Measurements from ENCODE around the gene FMNL2.

Gene FMNL2

GRCh38 chr2:152582081-152582480 lies 247.1 kb downstream of the FMNL2 start:
- DNase-seq (ENCODE audit: low read depth in 2 of 2), result no peak

DNA sequence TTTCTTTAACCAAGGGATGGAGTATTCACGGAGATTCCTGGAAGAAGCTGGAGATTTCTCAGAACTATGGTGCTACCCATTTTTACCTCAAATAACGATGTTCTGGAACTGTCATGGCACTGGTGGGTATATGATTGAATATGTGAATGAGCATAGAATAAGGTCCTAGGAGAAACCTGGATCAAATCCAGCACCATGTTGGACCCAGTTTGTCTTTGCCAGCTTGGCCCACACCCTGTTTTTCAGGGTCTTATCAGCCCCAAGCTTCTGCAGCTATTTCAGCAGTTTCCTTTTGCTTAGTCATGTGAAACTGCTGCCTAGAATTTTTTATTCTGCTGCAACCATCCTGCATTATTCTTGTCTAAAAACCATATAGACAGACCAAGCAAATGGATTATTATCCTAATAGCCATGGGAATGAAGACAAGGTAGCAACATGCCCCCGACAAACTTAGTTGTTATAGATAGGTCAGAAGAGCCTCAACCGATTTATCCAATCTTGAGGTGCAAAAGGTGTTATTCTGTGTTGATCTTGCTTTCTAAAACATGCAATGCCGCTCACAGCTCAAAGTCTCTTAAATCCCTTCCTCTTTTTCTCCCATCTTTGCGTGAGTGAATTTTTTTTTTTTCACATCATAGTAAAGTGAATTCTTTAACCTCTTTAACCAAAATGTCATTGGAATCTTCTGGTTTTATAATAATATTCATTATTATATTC lies 248.7 kb downstream of the FMNL2 start:
- no peak for DNase-seq (ENCODE audit: low read depth in 2 of 2)

- DNase-seq (ENCODE audit: low read depth in 2 of 2), result no peak
Measured at GRCh38 chr2:152584301-152584700, 249.3 kb downstream of the FMNL2 start.

DNA sequence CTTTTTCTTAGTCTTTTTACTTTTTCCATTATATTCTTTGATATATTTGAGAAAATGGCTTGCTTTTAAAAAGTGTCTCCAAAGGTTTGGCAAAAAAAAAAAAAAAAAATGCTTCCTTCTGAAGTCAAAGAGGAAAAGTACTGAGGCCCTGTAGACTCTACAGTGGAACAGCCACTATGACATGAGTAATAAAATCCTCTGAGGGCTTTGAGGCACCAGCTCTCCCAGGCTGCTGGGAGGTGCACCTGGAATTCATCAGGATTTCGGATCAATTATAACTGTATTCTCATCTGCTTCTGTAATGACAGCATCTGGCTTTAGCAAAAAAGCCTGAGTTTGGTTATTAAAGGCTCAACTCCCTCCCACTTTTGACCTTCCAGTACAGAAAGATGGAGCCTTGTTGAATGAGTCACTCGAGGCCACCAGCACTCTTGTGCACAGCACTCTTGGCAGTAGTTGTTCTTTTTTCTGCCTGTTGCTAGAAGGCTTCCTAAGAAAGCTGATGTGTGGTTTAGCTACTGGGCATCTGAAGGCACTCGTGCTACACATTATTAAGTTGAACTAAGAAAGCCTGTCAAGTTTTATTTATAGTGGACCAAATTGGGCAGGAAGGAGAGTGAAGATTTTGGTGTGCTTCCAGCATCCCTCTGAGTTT lies 251.0 kb downstream of the FMNL2 start:
- DNase-seq (ENCODE audit: low read depth in 2 of 2), result no peak

DNA sequence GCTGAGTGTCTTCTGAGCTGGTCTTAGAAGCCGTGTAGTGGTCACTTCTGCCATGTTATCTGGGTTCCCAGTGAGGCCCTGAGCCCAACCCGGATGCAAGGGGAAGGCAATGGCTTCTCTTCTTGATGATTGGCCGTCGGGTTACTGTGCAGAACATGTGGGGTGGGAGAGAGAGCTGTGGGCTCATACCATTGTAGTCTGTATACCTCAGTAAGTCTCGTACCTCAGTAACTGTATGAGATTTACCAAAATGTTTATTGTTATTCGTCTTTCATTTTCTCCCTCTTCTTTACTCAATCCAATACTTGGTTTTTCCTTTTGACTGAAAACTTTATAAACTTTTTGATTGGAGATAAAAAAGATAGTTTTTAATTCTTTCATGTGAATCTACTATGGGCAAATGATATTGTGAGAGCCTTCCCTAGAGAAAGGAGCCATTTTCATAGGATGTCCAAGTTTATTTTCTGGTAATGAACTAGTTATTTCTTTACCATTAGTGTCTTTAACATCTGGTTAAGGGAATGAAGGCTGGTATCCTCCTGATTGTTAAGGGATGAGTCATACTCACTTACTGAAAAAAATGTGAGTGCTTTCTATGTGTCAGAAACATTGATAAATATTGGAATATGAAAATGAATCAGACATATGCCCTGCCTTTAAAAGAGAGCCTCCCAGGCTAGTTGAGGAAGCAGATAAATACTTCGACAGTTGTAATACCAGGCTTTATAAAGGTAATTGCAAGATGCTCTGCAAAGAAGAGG lies 252.4 kb downstream of the FMNL2 start:
- DNase-seq (ENCODE audit: low read depth in 2 of 2), result no peak

DNA sequence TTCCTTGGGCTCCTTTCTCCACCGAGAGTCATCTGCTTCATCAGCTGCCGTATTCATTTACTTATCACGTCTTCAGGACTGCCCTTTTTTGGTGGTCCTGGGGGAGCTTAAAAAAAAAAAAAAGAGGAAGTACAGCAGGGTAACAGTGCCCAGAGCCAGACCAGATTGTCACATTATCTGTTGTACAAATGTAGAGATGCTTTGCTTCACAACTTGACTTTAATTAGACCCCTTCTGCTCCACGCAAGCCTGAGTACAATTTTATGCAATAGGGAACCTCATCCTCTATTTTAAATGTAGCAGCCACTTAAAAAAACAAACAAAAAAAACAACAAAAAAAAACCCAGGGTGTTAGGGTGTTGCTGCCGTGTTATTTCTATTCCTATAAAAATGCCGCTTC lies 254.0 kb downstream of the FMNL2 start:
- DNase-seq (ENCODE audit: low read depth in 2 of 2), result no peak

DNA sequence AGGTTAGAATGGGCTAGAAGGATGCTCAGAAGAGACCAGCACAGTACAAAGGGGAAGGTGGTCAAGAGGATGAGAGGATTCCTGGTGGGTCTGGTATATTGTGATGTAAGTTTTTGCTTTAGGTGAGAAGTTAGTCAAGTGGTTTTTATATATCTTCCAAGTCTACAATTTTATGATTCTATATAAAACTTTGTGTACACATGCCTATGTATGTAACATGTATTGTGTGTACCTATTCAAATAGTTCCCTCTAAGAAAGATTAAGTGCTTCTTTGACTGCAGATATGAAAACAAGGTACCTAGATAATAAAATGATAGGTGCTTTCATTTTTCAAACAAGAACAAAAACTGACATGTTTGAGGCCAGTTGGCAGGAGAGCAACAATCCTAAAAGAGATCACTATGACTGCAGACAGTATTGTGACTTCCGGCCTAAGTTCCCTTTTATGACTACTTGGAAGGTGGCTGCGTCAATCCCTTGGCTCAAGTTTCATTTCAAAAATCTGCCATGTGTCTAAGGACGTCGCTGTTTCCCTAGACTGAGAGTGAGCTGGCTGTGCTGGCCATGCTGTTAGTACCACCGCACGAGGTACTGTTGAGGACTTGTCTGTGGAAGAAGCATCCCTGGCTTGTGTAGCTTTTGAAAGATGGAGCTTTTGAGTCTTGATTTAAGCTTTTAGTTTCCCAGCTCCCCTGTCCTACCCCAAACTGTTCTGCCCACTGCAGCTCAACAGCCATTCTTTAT lies 259.2 kb downstream of the FMNL2 start:
- DNase-seq (ENCODE audit: low read depth in 2 of 2), result no peak

GRCh38 chr2:152594792-152595191 lies 259.8 kb downstream of the FMNL2 start:
- no peak for DNase-seq (ENCODE audit: low read depth in 2 of 2)

DNA sequence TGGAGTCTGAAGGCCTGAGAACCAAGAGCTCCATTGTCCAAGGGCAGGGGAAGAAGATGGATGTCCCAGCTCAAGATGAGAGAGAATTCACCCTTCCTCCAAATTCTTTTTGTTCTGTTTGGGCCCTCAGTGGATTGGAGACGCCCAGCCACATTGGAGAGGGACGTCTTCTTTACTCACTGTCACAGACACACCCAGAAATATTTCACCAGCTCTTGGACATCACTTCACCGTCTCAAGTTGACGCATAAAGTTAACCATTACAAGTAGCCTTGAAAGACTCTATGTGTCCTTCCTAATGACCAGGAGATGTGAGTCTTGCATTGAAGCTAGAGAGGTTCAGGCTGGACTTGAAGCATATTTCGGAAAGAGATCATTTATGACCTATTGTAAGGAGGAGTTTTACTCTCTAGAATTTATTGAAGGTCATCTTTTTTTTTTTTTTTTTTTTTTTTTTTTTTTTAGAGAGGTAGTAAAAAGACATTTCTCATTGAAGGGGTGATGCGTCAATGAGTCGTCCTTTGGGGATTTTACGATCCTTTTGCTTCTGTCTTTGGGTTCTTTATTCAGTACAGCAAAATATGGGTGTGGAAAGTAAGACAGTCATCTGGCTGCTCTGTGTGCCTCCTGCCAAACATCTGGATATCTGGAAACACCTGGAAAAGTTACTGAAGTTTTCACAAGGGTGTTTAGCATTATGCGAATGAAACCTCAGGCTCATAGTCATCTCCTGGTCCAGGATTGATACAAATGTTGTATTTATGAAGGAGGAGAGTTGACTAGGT lies 264.2 kb downstream of the FMNL2 start:
- DNase-seq (ENCODE audit: low read depth in 2 of 2), result no peak

- no peak for DNase-seq (ENCODE audit: low read depth in 2 of 2)
Measured at GRCh38 chr2:152600051-152600657, 265.2 kb downstream of the FMNL2 start.

GRCh38 chr2:152600697-152601096 lies 265.7 kb downstream of the FMNL2 start:
- no peak for DNase-seq (ENCODE audit: low read depth in 2 of 2)

- no peak for DNase-seq (ENCODE audit: low read depth in 2 of 2)
Measured at GRCh38 chr2:152602750-152603149, 267.8 kb downstream of the FMNL2 start.

- no peak for DNase-seq (ENCODE audit: low read depth in 2 of 2)
Measured at GRCh38 chr2:152603166-152603565, 268.2 kb downstream of the FMNL2 start.

GRCh38 chr2:152606081-152606480 lies 271.1 kb downstream of the FMNL2 start:
- DNase-seq (ENCODE audit: low read depth in 2 of 2), result no peak

- DNase-seq (ENCODE audit: low read depth in 2 of 2), result no peak
Measured at GRCh38 chr2:152606941-152607340, 272.0 kb downstream of the FMNL2 start.

- DNase-seq (ENCODE audit: low read depth in 2 of 2), result no peak
Measured at GRCh38 chr2:152607793-152608300, 272.9 kb downstream of the FMNL2 start.

DNA sequence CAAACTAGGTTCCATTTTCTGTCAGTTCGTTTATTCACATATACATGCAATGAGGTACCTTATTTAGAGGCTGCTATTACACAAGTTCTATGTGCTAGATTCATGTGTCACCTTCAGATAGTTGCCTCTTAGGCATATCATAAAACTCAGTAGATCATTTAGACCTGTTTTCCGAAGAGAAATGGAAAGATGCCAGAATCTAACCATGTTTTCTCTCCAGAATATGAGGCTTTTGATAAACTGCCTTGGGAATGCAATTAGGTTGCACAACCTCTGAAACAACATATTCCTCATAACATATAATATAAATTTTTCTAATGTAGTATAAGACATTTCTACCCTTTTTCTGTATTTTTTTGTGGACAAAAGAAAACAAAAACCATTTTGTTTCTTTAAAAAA lies 274.2 kb downstream of the FMNL2 start:
- DNase-seq (ENCODE audit: low read depth in 2 of 2), result no peak

DNA sequence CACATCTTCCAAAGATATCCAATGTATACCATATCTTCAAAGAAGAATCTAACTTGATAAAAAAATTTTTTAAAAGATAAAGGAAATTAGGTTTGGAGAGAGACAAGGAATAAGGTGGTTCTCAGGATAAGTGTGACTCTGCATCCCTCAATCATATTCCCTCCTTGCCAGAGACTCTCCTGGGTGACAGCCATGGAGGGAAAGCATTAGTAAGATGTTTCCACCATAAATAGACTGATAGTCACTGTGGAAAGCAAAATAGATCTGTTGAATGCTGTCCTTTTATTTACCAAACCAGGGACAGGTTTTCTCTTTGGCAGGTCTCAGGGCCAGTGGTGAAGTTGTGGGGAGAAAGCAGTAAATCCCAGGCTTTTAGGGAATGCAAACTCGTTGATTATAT lies 274.7 kb downstream of the FMNL2 start:
- no peak for DNase-seq (ENCODE audit: low read depth in 2 of 2)

GRCh38 chr2:152611458-152612231 lies 276.7 kb downstream of the FMNL2 start:
- DNase-seq (ENCODE audit: low read depth in 2 of 2), result no peak

GRCh38 chr2:152613235-152613634 lies 278.3 kb downstream of the FMNL2 start:
- DNase-seq (ENCODE audit: low read depth in 2 of 2), result no peak

Data from stimulated activated CD8-positive, alpha-beta memory T cell treated with anti-CD3 and anti-CD28 coated beads, Interleukin-7, amount 100 ng/mL, for 4 hours (primary cell).